ENCODE measurements around the gene IRS2.

- TF ChIP-seq, protein P1, sequence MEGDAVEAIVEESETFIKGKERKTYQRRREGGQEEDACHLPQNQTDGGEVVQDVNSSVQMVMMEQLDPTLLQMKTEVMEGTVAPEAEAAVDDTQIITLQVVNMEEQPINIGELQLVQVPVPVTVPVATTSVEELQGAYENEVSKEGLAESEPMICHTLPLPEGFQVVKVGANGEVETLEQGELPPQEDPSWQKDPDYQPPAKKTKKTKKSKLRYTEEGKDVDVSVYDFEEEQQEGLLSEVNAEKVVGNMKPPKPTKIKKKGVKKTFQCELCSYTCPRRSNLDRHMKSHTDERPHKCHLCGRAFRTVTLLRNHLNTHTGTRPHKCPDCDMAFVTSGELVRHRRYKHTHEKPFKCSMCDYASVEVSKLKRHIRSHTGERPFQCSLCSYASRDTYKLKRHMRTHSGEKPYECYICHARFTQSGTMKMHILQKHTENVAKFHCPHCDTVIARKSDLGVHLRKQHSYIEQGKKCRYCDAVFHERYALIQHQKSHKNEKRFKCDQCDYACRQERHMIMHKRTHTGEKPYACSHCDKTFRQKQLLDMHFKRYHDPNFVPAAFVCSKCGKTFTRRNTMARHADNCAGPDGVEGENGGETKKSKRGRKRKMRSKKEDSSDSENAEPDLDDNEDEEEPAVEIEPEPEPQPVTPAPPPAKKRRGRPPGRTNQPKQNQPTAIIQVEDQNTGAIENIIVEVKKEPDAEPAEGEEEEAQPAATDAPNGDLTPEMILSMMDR (IDR thresholded peaks at IDR 0.05) = no peak
- TF ChIP-seq POLR2A (IDR thresholded peaks at IDR 0.05) = no peak
These were observed 19.4 kb downstream of the IRS2 start for GRCh38 chr13:109767023-109767422.

Data from testis (tissue), 2 donors.